ENCODE measurements around the gene C10orf95. TPM values are rescaled to one million over a fixed set of nuclear protein-coding genes. Genes with fewer than 3 reads are reported as not detected.

The C10orf95 gene
- total RNA-seq, 1 donor from 2014 or later = 0.18 TPM

DNA sequence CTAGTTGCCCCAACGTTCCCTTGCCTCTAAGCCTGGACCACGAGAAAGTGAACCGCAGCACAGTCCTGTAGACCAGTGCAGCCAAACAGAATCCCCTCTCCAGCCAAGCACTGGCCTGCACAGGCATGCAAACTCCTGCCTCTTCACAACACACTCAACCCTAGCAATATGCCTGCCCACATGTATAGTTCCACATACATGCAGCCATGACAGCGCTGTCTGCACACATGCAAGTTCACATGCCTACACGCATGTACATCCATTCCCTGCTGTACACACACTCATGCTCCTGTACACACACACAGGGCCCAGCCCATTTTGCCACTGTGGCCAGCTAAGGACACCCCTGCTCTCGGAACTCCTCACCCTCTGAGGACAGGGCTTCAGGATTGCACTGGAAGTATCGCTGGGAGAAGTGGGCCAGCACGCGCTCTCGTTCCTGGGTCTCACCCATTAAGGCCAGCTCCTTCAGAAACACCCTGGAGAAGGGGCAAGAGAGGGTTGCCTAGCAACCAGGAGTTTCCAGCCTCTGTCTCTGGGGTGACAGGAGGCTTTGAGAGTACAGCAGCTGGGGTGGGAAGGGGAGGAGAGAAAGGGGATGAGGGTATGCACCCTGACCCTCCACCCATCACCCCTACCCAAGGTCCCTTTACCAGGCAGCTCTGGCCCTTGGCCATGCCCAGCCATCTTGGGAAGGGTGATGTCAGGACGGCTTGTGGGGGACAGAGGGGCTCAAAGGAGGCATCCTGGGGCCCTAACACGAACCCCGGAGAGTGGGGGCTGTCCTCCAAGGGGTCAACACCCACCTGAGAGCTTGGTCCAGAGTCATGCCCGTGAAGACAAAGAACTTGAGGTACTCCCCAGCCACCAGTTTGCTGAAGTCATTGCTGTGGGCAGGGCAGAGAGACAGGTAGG, 39.7 kb downstream of the C10orf95 start:
- TF ChIP-seq, protein P1, sequence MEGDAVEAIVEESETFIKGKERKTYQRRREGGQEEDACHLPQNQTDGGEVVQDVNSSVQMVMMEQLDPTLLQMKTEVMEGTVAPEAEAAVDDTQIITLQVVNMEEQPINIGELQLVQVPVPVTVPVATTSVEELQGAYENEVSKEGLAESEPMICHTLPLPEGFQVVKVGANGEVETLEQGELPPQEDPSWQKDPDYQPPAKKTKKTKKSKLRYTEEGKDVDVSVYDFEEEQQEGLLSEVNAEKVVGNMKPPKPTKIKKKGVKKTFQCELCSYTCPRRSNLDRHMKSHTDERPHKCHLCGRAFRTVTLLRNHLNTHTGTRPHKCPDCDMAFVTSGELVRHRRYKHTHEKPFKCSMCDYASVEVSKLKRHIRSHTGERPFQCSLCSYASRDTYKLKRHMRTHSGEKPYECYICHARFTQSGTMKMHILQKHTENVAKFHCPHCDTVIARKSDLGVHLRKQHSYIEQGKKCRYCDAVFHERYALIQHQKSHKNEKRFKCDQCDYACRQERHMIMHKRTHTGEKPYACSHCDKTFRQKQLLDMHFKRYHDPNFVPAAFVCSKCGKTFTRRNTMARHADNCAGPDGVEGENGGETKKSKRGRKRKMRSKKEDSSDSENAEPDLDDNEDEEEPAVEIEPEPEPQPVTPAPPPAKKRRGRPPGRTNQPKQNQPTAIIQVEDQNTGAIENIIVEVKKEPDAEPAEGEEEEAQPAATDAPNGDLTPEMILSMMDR (IDR thresholded peaks at IDR 0.05; ENCODE audit: unreplicated experiment) = no peak
- no peaks in the 10 kb centered on the region for H3K9me3 Mint-ChIP-seq (ENCODE audit: unreplicated experiment)
- no peak for DNase-seq (ENCODE audit: low spot score)
- peaks cover 12% of the 10 kb centered on the region for H3K36me3 Mint-ChIP-seq (ENCODE audit: low read depth, unreplicated experiment)
- H3K27ac Mint-ChIP-seq (ENCODE audit: unreplicated experiment) = no peak overlapping the region
- H3K4me1 Mint-ChIP-seq (ENCODE audit: unreplicated experiment) = peaks cover 19% of the 10 kb centered on the region
- peak overlapping the region; percentile 73 for H3K4me3 Mint-ChIP-seq (ENCODE audit: unreplicated experiment)
- H3K27me3 Mint-ChIP-seq (ENCODE audit: unreplicated experiment) = peaks cover 31% of the 10 kb centered on the region

DNA sequence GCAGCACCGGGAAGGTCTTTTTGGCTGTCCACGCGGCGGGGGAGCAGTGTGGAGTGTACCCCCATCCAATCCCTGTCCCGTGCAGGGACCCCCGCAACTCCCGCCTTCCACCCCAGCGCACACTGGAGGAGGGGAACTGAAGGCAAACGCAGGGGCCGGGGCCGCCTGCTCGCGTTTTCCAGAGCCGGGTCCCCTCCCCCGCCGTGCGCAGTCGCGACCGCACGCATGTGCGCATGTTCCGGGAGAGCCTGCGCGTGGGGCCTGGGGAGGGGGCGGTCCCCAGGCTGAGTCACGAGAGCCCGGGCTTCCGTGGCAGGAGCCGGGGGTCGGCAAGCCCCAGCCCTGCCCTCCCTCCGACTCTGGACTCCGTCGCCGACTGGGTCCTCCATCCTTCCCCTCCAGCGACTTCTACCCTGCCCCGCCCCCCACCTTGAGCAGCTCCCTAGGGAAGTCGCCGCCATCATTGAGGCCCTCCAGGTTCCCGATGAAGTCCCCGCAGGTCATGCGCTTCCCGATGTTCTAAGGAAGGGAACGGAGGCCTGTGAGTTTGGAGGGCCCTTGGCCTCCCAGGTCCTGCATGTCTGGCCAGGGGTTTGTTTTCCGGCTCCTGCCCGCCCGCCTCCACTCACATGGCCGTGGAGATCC, 40.8 kb downstream of the C10orf95 start:
- no peak overlapping the region for H3K27ac Mint-ChIP-seq (ENCODE audit: unreplicated experiment)
- peaks cover 19% of the 10 kb centered on the region for H3K4me1 Mint-ChIP-seq (ENCODE audit: unreplicated experiment)
- no peak for DNase-seq (ENCODE audit: low spot score)
- H3K9me3 Mint-ChIP-seq (ENCODE audit: unreplicated experiment) = no peaks in the 10 kb centered on the region
- peak overlapping the region; percentile 77 for H3K4me3 Mint-ChIP-seq (ENCODE audit: unreplicated experiment)
- H3K36me3 Mint-ChIP-seq (ENCODE audit: low read depth, unreplicated experiment) = peaks cover 12% of the 10 kb centered on the region
- TF ChIP-seq, protein P1 (IDR thresholded peaks at IDR 0.05; ENCODE audit: unreplicated experiment) = no peak
- peaks cover 34% of the 10 kb centered on the region for H3K27me3 Mint-ChIP-seq (ENCODE audit: unreplicated experiment)

DNA sequence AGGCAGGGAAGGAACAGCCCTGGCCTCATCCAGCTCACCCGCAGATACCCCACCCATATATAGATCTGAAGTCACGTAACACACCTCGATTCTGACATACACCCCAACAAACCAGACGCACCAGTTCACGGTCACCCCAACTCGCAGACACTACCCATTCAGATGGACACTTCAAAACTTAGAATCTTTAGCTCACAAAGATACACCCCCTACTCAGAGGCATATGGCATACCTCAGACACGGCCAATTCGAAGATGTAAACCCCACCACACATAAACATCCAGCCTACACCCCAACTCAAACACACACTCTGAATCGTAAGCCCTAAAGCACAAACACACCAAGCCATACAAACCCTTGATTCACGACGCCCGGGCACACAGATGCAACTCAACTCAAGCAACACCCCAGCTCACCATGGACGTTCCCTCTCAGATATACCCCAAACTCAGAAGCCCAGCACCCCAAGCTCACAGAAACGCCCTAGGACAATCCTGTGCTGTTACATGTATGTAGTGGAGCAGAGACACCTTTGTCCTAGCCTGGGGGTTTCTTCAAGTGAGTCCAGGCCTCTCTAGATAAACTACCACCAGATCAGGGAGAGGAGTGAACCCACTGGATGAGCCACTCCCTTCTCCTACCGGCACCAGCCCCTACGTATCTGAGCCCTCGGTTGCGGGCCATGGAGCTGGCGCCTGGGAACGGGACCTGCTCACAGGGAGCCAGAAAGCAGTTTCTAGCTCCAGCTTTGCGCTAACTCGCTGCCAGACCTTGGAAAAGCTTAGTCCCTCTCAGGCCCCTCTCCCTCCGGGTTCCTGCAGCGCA, 41.5 kb downstream of the C10orf95 start:
- peak overlapping the region; percentile 77 for H3K4me3 Mint-ChIP-seq (ENCODE audit: unreplicated experiment)
- H3K9me3 Mint-ChIP-seq (ENCODE audit: unreplicated experiment) = no peaks in the 10 kb centered on the region
- peaks cover 19% of the 10 kb centered on the region for H3K4me1 Mint-ChIP-seq (ENCODE audit: unreplicated experiment)
- peaks cover 12% of the 10 kb centered on the region for H3K36me3 Mint-ChIP-seq (ENCODE audit: low read depth, unreplicated experiment)
- TF ChIP-seq, protein P1 (IDR thresholded peaks at IDR 0.05; ENCODE audit: unreplicated experiment) = no peak
- peak overlapping the region; percentile 44 for H3K27ac Mint-ChIP-seq (ENCODE audit: unreplicated experiment)
- peaks cover 35% of the 10 kb centered on the region for H3K27me3 Mint-ChIP-seq (ENCODE audit: unreplicated experiment)
- no peak for DNase-seq (ENCODE audit: low spot score)

DNA sequence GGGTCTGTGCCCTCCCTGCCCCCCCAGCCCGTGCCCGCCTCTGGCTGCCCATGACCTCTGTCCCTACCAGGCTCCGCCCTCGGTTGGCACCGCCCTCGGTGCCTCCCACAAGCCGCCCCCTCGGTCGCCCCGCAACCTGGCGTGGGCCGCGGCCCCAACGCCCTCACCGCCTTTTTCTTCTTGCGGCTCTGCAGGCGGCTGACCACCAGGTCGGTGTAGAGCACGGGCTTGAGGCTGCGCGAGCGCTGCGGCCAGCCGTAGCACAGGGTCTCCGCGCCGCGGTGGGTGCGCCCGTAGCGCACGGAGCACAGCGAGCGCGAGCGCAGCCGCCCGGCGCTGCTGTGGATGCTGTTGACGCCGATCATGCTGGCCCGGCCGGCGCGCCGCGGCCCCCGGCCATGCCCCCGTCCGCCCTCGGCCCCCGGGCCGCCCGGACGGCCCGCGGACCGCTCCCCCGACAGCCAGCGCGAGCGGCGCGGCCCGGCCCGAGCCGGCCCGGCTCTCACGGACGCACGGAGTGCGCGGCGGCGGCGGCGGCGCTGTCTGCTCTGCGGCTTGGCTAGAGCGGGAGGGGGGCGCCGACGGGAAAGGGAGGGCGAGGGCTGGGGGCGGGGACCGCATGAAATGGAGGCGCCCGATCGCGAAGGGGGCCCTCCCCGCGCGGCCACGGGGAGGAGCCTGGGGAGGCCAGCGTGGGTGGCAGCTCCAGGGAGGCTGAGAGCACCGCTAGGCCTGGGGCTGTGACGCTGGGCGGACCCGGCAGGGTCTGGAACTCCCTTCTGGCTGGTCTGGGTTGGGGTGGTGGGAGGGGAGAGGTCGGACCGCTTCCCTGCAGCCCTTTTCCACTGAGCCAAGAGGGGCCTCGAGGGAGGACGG, 42.4 kb downstream of the C10orf95 start:
- Mint-ChIP-seq H3K4me1 (ENCODE audit: unreplicated experiment) (peaks cover 19% of the 10 kb centered on the region), H3K4me3 (ENCODE audit: unreplicated experiment) (peak overlapping the region; percentile 77), H3K27me3 (ENCODE audit: unreplicated experiment) (peaks cover 35% of the 10 kb centered on the region), H3K9me3 (ENCODE audit: unreplicated experiment) (no peaks in the 10 kb centered on the region), H3K27ac (ENCODE audit: unreplicated experiment) (no peak overlapping the region), H3K36me3 (ENCODE audit: low read depth, unreplicated experiment) (peaks cover 12% of the 10 kb centered on the region)
- TF ChIP-seq, protein P1 (IDR thresholded peaks at IDR 0.05; ENCODE audit: unreplicated experiment) = no peak
- no peak for DNase-seq (ENCODE audit: low spot score)
